GM18909 (cell line): ENCODE data around the gene CUL2.

Experiments used
- ATAC-seq: cut with Tn5 transposase; IDR thresholded peaks from one replicate; pipeline ENCODE4 v1.9.1; 2021; ENCODE audit warnings: mild to moderate bottlenecking; ENCODE audit not compliant: unreplicated experiment, poor library complexity

The CUL2 gene

DNA sequence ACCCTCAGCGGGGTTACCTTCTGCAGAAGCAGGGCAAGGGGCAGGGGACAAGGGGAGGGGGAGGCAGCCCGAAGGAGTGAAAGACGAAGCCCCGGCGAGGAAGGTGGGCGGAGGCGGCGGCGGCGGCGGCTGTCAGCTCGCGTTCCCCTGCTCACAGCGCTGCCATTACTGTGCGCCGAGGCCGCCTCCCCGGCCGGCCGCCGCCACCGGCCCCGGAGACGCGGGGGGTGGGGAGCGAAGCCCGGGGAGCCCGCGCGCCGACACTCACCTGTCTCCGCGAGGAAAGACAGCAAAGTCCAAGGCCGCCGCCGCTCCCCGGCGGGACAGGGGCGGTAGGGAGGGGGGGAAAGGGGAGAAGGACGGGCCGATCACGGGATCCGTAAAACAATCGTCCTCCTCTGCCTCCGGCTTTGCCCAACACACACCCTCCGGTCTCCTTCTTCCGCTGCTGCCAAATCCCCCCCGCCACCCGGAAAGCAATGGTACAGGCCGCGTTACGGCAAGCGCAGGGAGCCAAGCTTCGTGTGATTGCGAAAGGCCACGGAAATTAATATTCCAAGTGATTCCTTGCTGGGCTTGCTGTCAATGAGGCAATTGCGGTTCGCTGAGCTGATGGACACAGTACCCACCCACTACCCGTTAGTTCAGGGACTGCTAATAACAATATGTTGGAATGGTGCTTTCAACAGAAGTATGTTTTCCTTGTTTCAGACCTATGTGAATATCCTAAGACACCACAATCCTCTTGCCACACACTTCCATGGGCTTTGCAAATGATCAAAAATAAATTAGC lies at the start of gene CUL2:
TSS of gene CUL2 (minus strand) at position 180 of the 793 bp plus-strand sequence. CDS start 19,024 bp downstream, outside the sequence.
- peak; percentile 93 for ATAC-seq

DNA sequence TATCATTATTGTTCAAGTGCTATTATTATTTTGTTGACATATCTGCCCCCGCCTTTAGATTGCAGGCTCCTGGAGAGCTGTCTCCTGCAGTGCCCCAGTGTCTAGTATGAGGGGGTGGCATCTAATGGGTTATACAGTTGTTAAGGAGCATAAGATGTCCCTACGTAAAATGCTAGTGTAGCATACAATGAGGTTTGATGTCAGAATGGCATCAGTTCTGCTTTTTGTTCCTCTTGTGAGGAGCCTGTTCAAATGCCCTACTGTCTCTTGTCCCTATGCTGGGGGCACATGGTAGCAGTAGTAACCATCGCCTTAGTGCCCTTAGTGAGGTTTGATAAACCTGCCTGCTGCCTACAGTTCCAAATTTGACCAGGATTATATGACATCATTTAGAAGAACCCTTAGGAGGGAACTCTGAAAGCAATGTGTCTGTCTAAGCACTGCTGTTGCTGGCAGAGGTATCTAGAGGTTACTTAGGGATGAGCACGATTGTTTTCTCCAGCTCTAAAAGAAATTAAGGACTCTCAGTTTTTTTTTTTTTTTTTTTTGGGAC lies 46.2 kb upstream of the CUL2 start:
- peak; percentile 59 for ATAC-seq

DNA sequence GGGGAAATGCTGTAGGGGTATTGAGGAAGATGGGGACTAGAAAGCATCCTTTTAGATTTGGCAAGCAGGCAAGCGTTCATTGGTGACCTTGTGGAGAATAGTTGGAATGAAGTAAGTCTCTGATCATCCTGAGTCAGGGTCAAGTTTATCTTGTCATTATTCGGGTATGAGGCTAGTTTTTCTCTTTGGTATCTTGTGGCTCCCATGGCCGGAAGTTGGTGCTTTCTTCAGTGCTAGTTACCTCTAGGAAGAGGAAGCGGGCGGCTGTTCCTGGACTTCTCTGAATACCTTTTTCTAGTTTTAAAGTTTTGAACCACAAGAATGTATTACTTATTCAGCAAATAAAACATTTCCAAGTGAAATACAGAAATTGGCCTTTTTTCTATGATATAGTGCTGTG lies 45.7 kb upstream of the CUL2 start:
- ATAC-seq: no peak

DNA sequence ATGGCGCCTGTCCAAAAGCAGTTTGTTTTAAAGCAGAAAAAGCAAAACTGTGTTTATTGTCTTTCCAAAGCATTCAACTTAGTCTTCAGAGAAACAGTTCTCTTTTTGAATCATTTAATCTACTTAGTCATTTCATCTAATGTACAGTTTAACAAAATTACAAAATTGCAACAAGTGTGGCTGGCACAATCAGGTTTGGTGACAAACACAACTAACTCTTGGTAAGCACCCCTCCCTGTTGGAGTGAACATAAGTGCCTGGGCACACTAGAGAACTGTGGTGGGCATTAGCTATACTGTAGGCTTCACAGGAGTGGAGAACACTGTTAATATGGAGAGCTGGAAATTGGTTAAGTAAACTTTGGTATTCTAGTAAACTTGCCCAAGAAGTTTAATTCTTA lies 43.4 kb upstream of the CUL2 start:
- ATAC-seq: no peak

DNA sequence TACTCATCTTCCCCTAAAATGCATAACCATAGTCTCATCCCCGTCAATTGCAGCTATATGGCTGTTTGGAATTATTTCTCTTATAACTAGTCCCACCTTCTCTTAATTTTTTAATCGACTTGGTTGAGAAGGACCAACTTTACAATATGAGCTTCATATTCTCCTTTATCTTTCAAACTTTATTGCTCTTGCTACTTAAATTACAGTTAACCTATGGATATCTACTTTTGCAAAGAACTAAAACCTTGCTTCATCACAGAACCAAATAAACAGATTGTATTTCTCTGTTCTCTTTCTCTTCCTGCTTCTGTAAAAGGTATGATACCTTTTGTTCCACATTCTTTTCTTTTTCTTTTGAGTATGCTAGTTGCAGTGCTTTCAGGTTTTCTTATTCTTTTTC lies 42.6 kb upstream of the CUL2 start:
- ATAC-seq: no peak

DNA sequence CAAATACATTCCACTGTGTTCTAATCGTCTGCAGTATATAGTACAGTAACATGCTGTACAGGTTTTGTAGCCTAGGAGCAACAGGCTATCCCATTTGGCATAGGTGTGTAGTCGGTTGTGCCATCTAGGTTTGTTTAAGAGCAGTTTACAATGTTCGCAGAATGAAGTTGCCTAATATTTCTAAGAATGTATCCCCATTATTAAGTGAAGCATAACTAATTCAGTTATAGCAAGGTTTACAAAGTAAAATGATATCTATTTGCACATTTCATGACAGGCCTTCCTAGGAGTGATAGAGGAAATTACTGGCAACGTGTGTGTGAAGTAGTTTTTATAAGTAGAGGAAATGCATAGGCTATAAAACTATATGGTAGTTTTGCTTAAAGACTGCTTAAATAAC lies 40.5 kb upstream of the CUL2 start:
- no peak for ATAC-seq

DNA sequence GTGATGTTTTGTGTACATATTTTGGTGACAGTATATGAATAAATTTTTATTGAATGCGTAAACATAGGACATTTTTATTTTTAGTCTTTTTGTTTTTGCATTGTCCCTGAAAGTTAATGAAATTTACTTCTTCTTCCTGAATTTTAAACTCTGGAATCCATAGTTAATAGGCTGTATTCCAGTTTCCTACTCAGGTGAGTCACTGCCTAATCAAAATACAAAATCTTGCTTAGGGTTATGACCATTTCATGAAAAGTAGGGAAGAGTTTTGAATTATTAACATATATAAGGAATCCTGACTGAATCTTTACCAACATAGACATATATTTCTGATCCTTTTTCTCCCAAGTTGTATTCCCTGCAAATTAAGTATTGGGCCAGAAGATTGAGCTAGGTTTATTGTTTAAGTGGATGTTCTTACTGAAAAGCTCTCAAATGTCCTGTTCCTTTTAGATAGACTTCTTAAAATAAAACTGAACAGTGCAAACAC lies 39.1 kb upstream of the CUL2 start:
- no peak for ATAC-seq

DNA sequence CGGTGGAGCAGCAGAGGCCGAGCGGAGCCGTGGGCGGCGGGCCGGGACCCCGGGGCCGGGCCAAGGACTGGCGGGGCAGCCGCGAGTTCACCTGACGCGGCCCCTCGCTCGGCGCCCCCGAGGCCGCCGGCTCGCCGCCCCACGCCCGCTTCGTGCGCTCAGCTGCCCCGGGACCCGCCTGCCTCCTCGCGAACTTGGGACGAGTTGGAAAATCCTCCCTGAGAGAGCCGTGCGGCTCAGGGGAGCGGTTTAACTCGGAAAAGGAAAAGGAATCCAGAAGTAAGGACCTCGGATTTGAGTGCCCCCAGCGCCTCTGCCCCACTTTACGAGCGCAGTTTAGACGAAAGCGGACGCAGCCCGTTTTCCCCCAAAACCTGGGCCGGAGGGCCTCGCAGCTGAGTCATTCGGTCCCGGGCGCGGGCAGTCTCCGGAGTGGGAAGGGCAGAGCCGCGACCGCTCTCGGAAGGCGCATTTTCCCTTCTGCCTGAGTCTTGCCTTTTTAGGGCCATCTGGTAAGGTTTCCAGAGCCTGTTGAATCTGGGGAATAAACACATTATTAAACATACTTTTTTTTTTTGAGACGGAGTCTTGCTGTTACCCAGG lies 37.2 kb upstream of the CUL2 start:
- peak; percentile 17 for ATAC-seq

DNA sequence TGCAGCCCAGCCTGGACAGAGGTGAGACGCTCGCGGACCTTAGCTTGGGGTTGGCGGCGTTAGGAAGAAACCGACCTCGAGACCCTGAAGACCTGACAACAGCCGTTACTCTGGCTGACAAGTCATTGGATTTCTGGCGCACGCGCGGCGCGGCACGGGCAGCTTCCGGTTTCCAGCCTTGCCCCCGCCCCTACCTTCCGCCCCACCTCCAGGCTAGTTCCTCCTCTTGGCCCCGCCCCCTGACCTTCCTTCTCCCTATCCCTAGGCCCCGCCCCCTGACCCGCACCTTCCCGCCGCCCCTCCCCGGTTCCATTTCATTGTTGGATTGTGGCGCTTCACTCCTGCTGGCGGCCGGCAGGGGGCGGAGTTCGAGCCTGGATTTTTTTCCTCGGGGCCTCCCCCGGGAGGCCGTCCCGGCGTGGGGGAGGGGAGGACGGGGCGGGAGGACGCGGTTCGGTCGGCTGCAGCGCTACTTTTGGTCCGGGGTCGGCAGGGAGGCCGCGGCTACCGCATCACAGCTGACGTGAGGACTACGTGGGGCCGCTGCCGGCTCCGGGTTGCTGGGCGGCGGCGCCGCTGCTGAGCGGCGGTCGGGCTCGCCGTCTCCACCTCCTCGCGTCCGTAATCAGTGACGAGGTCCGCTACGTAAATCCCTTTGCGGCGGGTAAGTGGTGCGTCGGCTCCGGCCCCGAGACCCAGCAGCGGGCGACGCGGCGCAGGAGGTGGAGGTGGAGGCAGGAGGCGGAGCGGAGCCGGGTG lies 36.6 kb upstream of the CUL2 start, which contains the start of gene CREM:
TSS of gene CREM (plus strand) at position 317 of the 759 bp plus-strand sequence. CDS start 10,990 bp downstream, outside the sequence.
- peak; percentile 85 for ATAC-seq

DNA sequence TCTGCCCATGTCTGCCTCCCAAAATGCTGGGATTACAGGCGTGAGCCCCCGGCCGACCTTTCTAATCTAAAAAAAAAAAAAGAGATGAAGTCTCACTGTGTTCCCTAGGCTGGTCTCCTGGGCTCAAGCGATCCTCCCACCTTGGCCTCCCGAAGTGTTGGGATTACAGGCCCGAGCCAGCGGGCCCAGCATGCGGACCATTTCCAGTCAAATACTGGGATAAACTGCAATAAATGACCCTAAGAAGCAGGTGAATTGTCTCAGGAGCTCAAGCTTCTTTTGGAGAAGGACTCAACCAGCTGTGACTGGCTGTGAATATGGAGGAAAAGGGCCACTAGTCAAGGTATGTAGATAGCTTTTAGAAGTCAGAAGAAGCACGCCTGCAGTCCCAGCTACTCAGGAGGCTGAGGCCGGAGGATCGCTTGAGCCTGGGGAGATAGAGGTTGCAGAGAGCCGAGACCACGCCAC lies 36.0 kb upstream of the CUL2 start:
- no peak for ATAC-seq

DNA sequence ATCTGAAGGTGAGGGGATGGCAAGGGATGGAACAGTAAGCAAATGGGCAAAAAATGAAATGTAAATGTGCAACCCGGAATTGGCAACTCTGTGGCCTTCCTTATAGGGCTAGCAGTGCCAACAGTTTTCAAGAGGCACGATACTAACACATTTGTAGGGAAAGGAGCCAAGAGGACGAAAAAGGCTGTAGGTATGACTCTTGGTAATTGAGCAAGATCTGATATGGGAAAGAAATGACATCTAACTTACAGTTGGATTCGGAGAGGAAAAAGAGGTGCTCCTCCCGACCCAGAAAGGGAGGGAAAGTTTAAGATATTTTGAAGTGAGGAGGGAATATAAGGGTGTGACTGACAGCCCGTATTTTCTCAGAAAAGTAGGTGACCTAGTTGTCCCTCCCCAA lies 34.4 kb upstream of the CUL2 start:
- ATAC-seq: no peak

DNA sequence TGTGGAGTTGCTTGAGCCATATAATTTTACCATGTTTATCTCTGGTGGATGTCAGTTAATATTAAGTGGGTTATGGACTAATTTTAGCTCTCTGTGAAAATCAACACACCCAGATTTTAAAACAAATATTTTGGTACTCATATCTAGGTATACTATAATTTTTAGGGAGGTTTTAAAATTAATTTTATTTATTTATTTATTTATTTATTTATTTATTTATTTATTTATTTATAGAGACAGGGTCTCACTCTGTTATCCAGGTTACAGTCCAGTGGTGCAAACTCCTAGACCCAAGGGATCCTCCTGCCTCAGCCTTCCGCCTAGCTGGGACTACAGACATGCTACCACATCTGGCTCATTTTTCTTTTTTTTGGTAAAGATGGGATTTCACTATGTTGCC lies 29.2 kb upstream of the CUL2 start:
- no peak for ATAC-seq

DNA sequence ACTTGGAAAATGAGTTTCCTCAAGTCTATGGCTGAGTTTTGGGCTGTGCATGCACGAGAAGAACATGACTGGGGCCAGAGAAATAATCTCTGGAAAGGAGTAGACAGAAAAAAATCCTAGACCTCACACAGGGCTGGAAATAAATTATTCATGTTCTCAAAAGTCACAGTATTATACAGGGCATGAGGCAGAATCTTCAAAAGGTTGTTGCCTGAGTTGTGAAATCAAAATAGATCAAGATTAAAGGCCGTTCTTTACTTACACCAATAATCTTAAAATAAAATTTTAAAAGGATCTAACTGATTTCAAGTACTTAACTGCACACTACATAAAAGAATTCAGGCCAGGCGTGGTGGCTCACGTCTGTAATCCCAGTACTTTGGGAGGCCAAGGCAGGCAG lies 22.4 kb upstream of the CUL2 start:
- no peak for ATAC-seq

DNA sequence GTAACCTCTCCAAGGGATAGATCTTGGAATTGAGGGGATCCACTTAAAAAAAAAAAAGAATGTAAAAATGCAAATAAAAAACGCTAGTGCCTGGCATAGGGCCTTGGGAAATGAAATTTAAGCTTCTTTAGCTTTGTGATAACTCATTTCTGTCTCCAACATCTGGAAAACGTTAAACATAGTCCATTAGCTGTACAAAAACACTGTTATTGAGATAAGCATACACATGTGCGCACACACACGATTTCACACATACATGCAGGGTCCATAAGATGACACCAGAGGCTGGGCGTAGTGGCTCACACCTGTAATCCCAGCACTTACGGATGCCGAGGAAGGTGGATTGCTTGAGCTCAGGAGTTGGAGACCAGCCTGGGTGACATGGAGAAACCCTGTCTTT lies 13.7 kb upstream of the CUL2 start:
- no peak for ATAC-seq

DNA sequence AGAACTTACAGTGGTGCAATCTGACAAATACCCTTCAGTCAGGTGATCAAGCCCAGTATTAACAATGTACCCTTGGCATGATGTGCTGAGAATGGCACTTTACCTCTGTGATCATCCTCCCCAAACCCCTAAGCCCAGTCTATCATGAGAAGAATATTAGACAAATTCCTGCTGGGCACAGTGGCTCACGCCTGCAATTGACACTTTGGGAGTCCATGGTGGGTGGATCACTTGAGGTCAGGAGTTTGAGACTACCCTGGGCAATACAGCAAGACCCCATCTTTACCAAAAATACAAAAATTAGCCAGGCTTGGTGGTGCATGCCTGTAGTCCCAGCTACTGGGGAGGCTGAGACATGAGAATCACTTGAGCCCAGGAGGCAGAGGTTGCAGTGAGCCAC lies 7.4 kb upstream of the CUL2 start:
- no peak for ATAC-seq

DNA sequence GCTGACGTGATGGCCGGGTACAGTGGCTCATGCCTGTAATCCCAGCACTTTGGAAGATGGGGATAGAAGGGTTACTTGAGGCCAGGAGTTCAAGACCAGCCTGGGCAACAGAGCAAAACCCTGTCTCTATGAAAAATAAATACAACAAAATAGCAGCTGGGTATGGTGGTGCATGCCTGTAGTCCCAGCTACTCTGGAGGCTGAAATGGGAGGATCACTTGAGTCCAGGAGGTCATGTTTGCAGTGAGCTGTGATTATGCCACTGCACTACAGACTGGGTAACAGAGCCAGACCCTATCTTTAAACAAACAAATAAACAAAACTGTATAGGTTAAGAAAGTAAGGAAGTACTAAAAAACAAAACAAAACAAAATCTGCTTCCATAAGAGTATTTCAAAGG lies 6.2 kb upstream of the CUL2 start:
- no peak for ATAC-seq

DNA sequence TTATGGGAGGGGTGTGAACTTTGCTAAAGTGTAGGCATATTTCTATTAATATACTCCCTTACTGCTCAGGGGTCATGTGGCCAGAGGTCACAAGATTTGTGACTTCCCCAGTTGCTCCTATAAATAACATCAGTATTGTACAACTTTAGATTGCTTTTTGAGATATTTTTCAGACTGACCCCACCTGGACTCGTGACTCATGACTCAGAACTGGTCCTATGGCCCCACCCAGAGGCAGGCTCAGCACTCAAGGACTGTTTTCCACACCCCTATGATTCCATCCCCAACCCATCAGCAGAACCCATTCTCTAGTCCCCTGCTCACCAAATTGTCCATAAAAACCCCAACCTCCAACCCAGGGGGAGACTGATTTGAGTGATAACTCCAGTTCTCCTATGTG lies 2.7 kb upstream of the CUL2 start:
- no peak for ATAC-seq

DNA sequence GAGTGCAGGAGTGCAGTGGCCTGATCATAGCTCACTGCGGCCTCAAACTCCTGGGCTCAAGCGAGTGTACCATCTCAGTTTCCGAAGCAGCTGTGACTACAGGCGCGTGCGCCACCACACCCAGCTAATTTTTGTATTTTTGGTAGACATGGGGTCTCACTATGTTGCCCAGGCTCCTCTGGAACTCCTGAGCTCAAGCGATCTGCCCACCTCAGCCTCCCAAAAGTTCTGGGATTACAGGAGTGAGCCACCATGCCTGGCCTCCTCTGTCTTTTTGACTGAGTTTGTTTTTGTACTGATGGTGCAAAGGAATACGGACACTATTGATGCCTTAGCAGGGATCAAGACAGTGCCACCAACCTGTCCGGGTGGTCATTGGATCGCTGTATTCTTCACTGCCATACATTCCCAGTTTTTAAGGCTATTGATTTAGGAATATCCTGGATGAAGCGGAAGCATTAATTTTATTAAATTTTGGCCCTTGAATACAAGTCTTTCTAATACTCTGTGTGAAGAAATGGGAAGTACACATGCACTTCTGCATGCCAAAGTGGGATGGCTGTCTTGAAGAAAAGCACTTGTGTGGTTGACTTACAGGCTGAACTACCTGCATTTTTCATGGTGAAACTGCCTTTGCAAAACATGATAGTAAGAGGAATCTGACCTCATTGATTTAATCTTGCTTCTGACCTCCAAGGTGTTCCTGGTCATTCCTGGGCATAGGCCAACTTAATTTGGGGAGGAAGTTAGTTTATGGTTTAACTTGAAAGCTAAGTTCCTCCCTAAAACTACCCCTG lies 2.1 kb upstream of the CUL2 start:
- ATAC-seq: no peak

DNA sequence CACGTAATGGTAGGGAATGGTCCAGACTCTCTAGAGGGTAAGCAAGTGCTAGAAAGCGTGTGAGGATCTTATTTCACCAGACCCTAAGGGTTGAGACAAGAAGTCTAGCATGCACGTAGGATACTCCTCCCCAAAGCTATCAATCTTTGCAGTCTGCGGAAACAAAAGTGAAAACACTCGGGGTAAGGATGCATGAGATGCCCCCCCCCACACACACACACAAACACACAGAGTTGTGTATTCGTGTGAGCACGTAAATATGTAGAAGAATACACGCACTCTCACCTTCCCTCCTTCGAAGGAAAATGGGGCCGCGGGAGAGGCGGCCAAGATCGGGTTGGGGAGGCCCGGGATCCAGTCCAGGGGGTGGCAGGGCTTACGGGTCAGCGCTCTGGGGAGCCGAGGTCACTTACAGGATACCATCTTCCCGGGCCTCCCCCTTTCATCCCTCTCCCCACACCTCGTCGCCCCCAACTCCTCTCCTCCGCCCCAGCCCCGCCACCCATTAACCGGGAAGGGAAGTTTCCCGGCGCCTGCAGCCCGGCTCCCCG lies 455 bp downstream of the CUL2 start:
- ATAC-seq: peak; percentile 45

DNA sequence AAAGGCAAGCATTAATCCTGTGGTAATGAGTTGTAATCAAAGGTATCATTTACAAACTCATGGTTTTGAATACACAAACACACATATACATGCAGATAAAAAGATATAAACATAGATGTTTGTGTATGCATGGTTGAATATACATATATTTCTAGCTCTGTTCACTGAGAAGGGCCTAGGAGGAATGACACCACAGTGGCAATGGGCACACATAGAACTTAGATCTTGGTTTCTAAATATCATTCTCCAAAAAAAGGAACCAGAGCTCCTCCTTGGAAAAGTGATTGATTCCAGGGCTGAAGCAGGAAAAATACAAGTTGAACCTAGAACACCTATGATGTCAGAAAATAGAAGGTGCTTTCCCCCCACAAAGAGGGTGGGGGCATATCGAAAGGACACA lies 6.9 kb downstream of the CUL2 start:
- no peak for ATAC-seq
